ENCODE data around the gene PI4K2B. TPM values are rescaled to one million over a fixed set of nuclear protein-coding genes. Genes with fewer than 3 reads are reported as not detected.

The PI4K2B gene
- total and polyA plus RNA-seq, 10 of the 15 experiments (the other 5 are each of a cell fraction or from before 2014, with no cell fraction given): 12.9 to 55.3 (median 40.7) TPM

DNA sequence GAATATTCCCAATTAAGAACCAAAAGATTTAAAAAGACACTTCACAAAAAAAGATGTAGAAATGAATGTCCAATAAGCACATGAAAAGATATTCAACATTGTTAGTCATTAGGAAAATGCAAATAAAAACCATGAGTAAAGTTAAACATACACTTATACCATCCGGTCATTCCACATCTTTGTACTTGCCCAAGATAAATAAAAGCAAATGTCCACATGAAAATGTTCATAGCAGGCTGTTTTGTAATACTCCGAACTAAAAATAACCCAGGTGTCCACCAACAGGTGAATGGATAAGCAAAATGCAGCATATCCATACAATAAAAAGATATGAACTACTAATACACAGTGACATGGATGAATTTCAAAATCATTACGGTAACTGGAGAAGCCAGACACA is 50.1 kb downstream of the PI4K2B start (continued):
- TF ChIP-seq, protein P1, sequence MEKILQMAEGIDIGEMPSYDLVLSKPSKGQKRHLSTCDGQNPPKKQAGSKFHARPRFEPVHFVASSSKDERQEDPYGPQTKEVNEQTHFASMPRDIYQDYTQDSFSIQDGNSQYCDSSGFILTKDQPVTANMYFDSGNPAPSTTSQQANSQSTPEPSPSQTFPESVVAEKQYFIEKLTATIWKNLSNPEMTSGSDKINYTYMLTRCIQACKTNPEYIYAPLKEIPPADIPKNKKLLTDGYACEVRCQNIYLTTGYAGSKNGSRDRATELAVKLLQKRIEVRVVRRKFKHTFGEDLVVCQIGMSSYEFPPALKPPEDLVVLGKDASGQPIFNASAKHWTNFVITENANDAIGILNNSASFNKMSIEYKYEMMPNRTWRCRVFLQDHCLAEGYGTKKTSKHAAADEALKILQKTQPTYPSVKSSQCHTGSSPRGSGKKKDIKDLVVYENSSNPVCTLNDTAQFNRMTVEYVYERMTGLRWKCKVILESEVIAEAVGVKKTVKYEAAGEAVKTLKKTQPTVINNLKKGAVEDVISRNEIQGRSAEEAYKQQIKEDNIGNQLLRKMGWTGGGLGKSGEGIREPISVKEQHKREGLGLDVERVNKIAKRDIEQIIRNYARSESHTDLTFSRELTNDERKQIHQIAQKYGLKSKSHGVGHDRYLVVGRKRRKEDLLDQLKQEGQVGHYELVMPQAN (conservative IDR thresholded peaks at IDR 0.05): no peak
- TF ChIP-seq TCF3 (IDR thresholded peaks at IDR 0.05; ENCODE audit: borderline replicate concordance, insufficient read depth, low read depth, low read length) (no peak), FOXK2 (IDR thresholded peaks at IDR 0.05) (no peak), CHD2 (IDR thresholded peaks at IDR 0.05; ENCODE audit: borderline replicate concordance, low read depth, low read length) (no peak), MEF2A (IDR thresholded peaks at IDR 0.05; ENCODE audit: insufficient read depth, low read depth, low read length) (no peak)
- TF ChIP-seq, protein P2, sequence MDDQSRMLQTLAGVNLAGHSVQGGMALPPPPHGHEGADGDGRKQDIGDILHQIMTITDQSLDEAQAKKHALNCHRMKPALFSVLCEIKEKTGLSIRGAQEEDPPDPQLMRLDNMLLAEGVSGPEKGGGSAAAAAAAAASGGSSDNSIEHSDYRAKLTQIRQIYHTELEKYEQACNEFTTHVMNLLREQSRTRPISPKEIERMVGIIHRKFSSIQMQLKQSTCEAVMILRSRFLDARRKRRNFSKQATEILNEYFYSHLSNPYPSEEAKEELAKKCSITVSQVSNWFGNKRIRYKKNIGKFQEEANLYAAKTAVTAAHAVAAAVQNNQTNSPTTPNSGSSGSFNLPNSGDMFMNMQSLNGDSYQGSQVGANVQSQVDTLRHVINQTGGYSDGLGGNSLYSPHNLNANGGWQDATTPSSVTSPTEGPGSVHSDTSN (IDR thresholded peaks at IDR 0.05; ENCODE audit: insufficient replicate concordance, low read depth, low read length): no peak
- TF ChIP-seq, protein P3, sequence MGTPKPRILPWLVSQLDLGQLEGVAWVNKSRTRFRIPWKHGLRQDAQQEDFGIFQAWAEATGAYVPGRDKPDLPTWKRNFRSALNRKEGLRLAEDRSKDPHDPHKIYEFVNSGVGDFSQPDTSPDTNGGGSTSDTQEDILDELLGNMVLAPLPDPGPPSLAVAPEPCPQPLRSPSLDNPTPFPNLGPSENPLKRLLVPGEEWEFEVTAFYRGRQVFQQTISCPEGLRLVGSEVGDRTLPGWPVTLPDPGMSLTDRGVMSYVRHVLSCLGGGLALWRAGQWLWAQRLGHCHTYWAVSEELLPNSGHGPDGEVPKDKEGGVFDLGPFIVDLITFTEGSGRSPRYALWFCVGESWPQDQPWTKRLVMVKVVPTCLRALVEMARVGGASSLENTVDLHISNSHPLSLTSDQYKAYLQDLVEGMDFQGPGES (IDR thresholded peaks at IDR 0.05): no peak

DNA sequence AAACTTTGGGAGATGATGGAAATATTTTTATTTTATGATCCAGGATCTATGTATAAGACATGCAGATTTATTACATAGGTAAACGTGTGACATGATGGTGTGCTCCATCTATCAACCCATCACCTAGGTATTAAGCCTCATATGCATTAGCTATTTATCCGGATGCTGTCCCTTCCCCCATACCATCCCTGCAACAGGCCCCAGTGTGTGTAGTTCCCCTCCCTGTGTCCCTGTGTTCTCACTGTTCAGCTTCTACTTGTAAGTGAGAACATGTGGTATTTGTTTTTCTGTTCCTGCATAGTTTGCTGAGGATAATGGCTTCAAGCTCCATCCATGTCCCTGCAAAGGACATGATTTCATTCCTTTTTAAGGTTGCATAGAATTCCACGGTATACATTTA is 50.6 kb downstream of the PI4K2B start:
- Histone ChIP-seq H3K4me3 (no peak overlapping the region), H3K27me3 (replicated peaks in 1 of 2; ENCODE audit: control insufficient read depth in 2 of 2, insufficient read depth in 2 of 2, low read length in 1 of 2) (no peaks in the 10 kb centered on the region), H3K4me2 (ENCODE audit: control insufficient read depth, insufficient read depth) (no peak overlapping the region), H3K36me3 (ENCODE audit: control insufficient read depth in 2 of 2, insufficient read depth in 2 of 2, low read length in 1 of 2) (peaks cover 2 to 11% of the 10 kb centered on the region in 2 experiments; a peak in 3 of 4 replicates), H3K27ac (ENCODE audit: control insufficient read depth, insufficient read depth) (no peak overlapping the region), H2AFZ (ENCODE audit: control insufficient read depth, low read depth, low read length) (no peak overlapping the region), H3K9ac (ENCODE audit: control insufficient read depth, insufficient read depth, low read length) (no peak overlapping the region), H3K79me2 (ENCODE audit: control insufficient read depth, insufficient read depth, low read length) (no peaks in the 10 kb centered on the region), H4K20me1 (ENCODE audit: control insufficient read depth, insufficient read depth) (no peaks in the 10 kb centered on the region), H3K4me1 (ENCODE audit: control insufficient read depth, insufficient read depth, low read length) (no peaks in the 10 kb centered on the region), H3K9me3 (replicated peaks; ENCODE audit: control insufficient read depth, insufficient read depth, low read length) (no peaks in the 10 kb centered on the region)
- DNase-seq (ENCODE audit: low read depth, low spot score) (no peak), FAIRE-seq (no peak), ATAC-seq (no peak)
- intact Hi-C loops (cut with micrococcal nuclease; ENCODE audit: unreplicated experiment): no loop called here
- ChIA-PET CTCF (no interaction called here), POLR2A (no interaction called here), RAD21 (ENCODE audit: unreplicated experiment) (interaction anchor here (1.2 kb wide), 1 partner anchor 28 kb away, joined by 4 read pairs; the partner anchor contains the start of gene ZCCHC4), SMC1A (ENCODE audit: uncharacterized antibody, unreplicated experiment) (no interaction called here)
- WGBS (ENCODE audit: insufficient coverage, insufficient replicate concordance, low lambda C conversion rate, missing lambda C conversion rate): 61% methylated on average over 3 of the region's 3 CpGs
- in situ Hi-C loops (cut with MboI): no loop called here
- no TSS peak for BruUV-seq (replicated peaks)
- TF ChIP-seq, protein P4, sequence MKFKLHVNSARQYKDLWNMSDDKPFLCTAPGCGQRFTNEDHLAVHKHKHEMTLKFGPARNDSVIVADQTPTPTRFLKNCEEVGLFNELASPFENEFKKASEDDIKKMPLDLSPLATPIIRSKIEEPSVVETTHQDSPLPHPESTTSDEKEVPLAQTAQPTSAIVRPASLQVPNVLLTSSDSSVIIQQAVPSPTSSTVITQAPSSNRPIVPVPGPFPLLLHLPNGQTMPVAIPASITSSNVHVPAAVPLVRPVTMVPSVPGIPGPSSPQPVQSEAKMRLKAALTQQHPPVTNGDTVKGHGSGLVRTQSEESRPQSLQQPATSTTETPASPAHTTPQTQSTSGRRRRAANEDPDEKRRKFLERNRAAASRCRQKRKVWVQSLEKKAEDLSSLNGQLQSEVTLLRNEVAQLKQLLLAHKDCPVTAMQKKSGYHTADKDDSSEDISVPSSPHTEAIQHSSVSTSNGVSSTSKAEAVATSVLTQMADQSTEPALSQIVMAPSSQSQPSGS (IDR thresholded peaks at IDR 0.05; ENCODE audit: low read length): no peak
- TF ChIP-seq PAX5 (IDR thresholded peaks at IDR 0.05; ENCODE audit: borderline replicate concordance, low read depth, low read length): no peak
- no peak for TF ChIP-seq KAT2A (conservative IDR thresholded peaks at IDR 0.05; ENCODE audit: control insufficient read depth, low read depth, low read length)
- TF ChIP-seq POLR2AphosphoS5 (IDR thresholded peaks at IDR 0.05; ENCODE audit: low read length): no peak
- TF ChIP-seq, protein P5, sequence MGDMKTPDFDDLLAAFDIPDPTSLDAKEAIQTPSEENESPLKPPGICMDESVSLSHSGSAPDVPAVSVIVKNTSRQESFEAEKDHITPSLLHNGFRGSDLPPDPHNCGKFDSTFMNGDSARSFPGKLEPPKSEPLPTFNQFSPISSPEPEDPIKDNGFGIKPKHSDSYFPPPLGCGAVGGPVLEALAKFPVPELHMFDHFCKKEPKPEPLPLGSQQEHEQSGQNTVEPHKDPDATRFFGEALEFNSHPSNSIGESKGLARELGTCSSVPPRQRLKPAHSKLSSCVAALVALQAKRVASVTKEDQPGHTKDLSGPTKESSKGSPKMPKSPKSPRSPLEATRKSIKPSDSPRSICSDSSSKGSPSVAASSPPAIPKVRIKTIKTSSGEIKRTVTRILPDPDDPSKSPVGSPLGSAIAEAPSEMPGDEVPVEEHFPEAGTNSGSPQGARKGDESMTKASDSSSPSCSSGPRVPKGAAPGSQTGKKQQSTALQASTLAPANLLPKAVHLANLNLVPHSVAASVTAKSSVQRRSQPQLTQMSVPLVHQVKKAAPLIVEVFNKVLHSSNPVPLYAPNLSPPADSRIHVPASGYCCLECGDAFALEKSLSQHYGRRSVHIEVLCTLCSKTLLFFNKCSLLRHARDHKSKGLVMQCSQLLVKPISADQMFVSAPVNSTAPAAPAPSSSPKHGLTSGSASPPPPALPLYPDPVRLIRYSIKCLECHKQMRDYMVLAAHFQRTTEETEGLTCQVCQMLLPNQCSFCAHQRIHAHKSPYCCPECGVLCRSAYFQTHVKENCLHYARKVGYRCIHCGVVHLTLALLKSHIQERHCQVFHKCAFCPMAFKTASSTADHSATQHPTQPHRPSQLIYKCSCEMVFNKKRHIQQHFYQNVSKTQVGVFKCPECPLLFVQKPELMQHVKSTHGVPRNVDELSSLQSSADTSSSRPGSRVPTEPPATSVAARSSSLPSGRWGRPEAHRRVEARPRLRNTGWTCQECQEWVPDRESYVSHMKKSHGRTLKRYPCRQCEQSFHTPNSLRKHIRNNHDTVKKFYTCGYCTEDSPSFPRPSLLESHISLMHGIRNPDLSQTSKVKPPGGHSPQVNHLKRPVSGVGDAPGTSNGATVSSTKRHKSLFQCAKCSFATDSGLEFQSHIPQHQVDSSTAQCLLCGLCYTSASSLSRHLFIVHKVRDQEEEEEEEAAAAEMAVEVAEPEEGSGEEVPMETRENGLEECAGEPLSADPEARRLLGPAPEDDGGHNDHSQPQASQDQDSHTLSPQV (IDR thresholded peaks at IDR 0.05): no peak
